Body of pancreas (tissue), 4 donors: ENCODE results near the gene OR8G5. TPM values are rescaled to one million over a fixed set of nuclear protein-coding genes. Genes with fewer than 3 reads are reported as not detected.
"Not testable (repeated sequence)": the region's sequence is repeated elsewhere in the genome, so short reads cannot be mapped to it uniquely, and the experiment has no call there.

Experiments
- ATAC-seq: fragments of 150-250 bp; one replicate; pipeline ENCODE4 v1.9.1; 2016
- DNase-seq, 4 donors: peaks; one replicate each; pipeline ENCODE4 v3.0.0-alpha.2; 2019
- H3K27ac ChIP-seq, 4 donors: fragments of 200-600 bp; sonication (generic); 1 replicate in 3 of 4; 2 replicates in 1 of 4; pipeline versions ENCODE4 v1.5.1 to v1.6.1; 2016 to 2019; ENCODE audit warnings: mild to moderate bottlenecking in 1 of 4, mixed read lengths in 1 of 4, moderate library complexity in 1 of 4
- H3K27me3 ChIP-seq, 2 donors: fragments of 200-600 bp; sonication (generic); one replicate each; pipeline ENCODE4 v1.6.0; 2016; ENCODE audit warnings: mild to moderate bottlenecking in 1 of 2
- H3K36me3 ChIP-seq, 2 donors: fragments of 200-600 bp; sonication (generic); replicated peaks in 1 of 2; 2 replicates each; pipeline ENCODE4 v1.5.1; 2016; ENCODE audit warnings: low read depth in 2 of 2; ENCODE audit not compliant: insufficient read depth in 1 of 2
- H3K4me1 ChIP-seq: fragments of 200-600 bp; sonication (generic); one replicate; pipeline ENCODE4 v1.6.0; 2016
- H3K4me3 ChIP-seq, 2 donors: fragments of 200-600 bp; sonication (generic); 1 replicate in 1 of 2; 2 replicates in 1 of 2; pipeline ENCODE4 v1.5.1; 2016 to 2019
- H3K9me3 ChIP-seq, 3 donors: fragments of 200-600 bp; sonication (generic); 1 replicate in 2 of 3; 2 replicates in 1 of 3; pipeline ENCODE4 v1.5.1; 2016
- POLR2A ChIP-seq, 3 donors: fragments of 450-650 bp; IDR thresholded peaks; one replicate each; pipeline ENCODE4 v1.6.1; 2016; ENCODE audit warnings: antibody characterized with exemption in 3 of 3, mild to moderate bottlenecking in 2 of 3
- WGBS, 2 donors: methylation state at CpG; one replicate each; pipeline ENCODE4 v1.1.5; 2017; 5-methylcytosine and 5-hydroxymethylcytosine counted together
- intact Hi-C: fragments of 100-400 bp; cut with DNase I; formaldehyde crosslinking; loops from one replicate; pipeline ENCODE4 v1.15.1; 2023
- total RNA-seq, 2 donors: library from RNA; depleted of rRNA; stranded (reverse); fragments of >200 nt; gene quantifications; one replicate each; pipeline ENCODE4 v1.1.0, GENCODE V29; 2016
- TF ChIP-seq, protein P1 (sequence below), 7 experiments: fragments of 450-650 bp in 4 of 7; fragments of 200-600 bp in 3 of 7; sonication (generic) in 3 of 7; IDR thresholded peaks; one replicate each; pipeline ENCODE4 v1.5.1; 2016 to 2019; ENCODE audit warnings: antibody characterized with exemption in 7 of 7

OR8G5 gene
- total RNA-seq, 2 donors from 2014 or later: not detected

DNA sequence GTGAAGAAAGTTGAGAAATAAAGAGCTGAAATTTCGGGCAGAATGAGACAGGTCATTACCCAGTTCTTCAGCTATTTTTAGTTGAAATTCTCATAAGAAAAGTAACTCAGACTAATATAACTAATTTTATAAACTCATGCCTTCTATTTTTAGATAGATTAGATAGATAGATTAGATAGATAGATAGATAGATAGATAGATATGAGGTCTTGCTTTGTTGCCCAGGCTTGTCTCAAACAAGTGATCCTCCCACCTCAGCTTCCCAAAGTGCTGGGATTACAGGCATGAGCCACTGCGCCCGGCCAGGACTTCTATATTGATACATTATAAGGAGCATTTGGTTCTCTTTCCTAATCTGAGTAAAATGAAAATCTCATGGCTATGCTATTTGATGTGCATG lies 42.1 kb upstream of the OR8G5 start:
- H3K4me1 ChIP-seq: no peaks in the 10 kb centered on the region
- no peak overlapping the region for H3K4me3 ChIP-seq
- WGBS, 2 donors: 84 to 87% methylated on average over 3 of the region's 3 CpGs
- H3K27me3 ChIP-seq: no peaks in the 10 kb centered on the region
- no peak overlapping the region for H3K27ac ChIP-seq
- TF ChIP-seq, protein P1, sequence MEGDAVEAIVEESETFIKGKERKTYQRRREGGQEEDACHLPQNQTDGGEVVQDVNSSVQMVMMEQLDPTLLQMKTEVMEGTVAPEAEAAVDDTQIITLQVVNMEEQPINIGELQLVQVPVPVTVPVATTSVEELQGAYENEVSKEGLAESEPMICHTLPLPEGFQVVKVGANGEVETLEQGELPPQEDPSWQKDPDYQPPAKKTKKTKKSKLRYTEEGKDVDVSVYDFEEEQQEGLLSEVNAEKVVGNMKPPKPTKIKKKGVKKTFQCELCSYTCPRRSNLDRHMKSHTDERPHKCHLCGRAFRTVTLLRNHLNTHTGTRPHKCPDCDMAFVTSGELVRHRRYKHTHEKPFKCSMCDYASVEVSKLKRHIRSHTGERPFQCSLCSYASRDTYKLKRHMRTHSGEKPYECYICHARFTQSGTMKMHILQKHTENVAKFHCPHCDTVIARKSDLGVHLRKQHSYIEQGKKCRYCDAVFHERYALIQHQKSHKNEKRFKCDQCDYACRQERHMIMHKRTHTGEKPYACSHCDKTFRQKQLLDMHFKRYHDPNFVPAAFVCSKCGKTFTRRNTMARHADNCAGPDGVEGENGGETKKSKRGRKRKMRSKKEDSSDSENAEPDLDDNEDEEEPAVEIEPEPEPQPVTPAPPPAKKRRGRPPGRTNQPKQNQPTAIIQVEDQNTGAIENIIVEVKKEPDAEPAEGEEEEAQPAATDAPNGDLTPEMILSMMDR (IDR thresholded peaks at IDR 0.05): no peak
- TF ChIP-seq POLR2A (IDR thresholded peaks at IDR 0.05): no peak
- no peaks in the 10 kb centered on the region for H3K36me3 ChIP-seq
- intact Hi-C loops: no loop called here
- ATAC-seq (no peak), DNase-seq (no peak)
- H3K9me3 ChIP-seq: no peaks in the 10 kb centered on the region

DNA sequence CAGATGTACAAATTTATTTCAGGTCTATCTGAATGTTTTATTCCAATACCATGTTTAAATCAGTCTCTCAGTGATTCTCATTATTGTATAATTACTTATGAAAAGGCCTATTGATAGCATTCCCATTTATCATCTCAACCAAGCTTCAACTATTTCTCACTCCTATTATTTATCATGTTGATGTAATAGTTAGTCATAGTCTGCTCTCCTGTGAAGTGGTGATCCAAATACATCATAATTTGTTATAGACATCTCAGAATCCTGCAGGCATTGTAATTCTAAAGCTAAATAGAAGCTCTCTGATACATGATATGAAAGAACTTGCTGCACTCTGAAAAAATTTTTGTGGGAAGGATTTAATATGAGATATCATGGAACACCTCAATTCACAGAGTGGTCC lies 37.0 kb upstream of the OR8G5 start:
- Histone ChIP-seq H3K27ac (no peak overlapping the region), H3K4me3 (no peak overlapping the region), H3K4me1 (peaks cover 7% of the 10 kb centered on the region), H3K27me3 (no peaks in the 10 kb centered on the region), H3K9me3 (no peaks in the 10 kb centered on the region), H3K36me3 (no peaks in the 10 kb centered on the region)
- intact Hi-C loops: no loop called here
- ATAC-seq (no peak), DNase-seq (no peak)
- TF ChIP-seq POLR2A (IDR thresholded peaks at IDR 0.05): no peak
- TF ChIP-seq, protein P1 (IDR thresholded peaks at IDR 0.05): no peak

DNA sequence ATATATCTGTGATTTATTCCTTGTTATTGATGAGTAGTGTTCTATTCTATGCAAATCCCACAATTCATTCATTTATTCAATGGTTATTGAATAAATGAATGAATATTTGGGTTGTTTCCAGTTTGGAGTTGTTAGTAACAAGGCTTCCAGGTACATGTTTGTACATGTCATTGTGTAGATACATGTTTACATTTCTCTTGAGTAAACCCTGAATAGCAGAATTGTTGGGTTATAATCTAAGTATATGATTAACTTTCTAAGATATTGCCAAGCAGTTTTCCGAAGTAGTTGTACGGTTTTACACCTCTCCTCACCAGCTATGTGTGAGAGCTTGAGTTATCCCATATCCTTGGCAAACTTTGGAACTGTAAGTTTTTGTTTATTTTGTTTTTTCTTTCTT lies 33.8 kb upstream of the OR8G5 start:
- H3K27me3 ChIP-seq: no peaks in the 10 kb centered on the region
- 6 to 28% methylated on average over 2 of the region's 2 CpGs for WGBS, 2 donors
- no peak for DNase-seq
- H3K9me3 ChIP-seq: no peaks in the 10 kb centered on the region
- no peak overlapping the region for H3K4me3 ChIP-seq
- H3K27ac ChIP-seq: no peak overlapping the region
- peaks cover 7% of the 10 kb centered on the region for H3K4me1 ChIP-seq
- intact Hi-C loops: no loop called here
- peak; percentile 50 for ATAC-seq
- no peaks in the 10 kb centered on the region for H3K36me3 ChIP-seq
- no peak for TF ChIP-seq POLR2A (IDR thresholded peaks at IDR 0.05)
- TF ChIP-seq, protein P1 (IDR thresholded peaks at IDR 0.05): no peak

DNA sequence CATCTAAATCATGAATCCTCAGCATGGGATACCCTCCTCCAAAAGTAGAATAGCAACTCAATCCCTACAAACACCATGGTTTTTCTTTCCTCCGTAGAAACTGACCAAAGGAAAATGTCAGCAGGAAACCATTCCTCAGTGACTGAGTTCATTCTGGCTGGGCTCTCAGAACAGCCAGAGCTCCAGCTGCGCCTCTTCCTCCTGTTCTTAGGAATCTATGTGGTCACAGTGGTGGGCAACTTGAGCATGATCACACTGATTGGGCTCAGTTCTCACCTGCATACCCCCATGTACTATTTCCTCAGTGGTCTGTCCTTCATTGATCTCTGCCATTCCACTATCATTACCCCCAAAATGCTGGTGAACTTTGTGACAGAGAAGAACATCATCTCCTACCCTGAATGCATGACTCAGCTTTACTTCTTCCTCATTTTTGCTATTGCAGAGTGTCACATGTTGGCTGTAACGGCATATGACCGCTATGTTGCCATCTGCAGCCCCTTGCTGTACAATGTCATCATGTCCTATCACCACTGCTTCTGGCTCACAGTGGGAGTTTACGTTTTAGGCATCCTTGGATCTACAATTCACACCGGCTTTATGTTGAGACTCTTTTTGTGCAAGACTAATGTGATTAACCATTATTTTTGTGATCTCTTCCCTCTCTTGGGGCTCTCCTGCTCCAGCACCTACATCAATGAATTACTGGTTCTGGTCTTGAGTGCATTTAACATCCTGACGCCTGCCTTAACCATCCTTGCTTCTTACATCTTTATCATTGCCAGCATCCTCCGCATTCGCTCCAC lies 31.4 kb upstream of the OR8G5 start:
- intact Hi-C loops, ATAC-seq, H3K27me3 ChIP-seq, H3K36me3 ChIP-seq, H3K9me3 ChIP-seq, H3K4me3 ChIP-seq, H3K27ac ChIP-seq, H3K4me1 ChIP-seq: not testable (repeated sequence)
- DNase-seq: peak in 1 of 4 donors; percentile 26
- 66 to 74% methylated on average over 9 of the region's 9 CpGs for WGBS, 2 donors

DNA sequence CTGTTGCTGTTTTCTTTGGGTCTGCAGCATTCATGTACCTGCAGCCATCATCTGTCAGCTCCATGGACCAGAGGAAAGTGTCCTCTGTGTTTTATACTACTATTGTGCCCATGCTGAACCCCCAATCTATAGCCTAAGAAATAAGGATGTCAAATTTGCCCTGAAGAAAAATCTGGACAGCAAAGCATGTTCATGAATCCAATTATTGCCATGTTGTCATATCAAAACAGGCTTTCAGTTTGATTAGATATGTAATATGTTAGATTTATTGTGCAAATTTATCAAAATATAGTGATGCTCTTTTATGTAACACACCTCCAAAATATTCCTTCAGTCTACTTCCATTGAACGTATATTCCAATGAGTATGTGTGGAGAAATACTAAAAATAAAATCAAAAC lies 30.7 kb upstream of the OR8G5 start:
- Histone ChIP-seq H3K4me1 (peaks cover 7% of the 10 kb centered on the region), H3K27ac (no peak overlapping the region), H3K27me3 (no peaks in the 10 kb centered on the region), H3K9me3 (no peaks in the 10 kb centered on the region), H3K36me3 (no peaks in the 10 kb centered on the region), H3K4me3 (no peak overlapping the region)
- no peak for TF ChIP-seq POLR2A (IDR thresholded peaks at IDR 0.05)
- TF ChIP-seq, protein P1 (IDR thresholded peaks at IDR 0.05): no peak
- ATAC-seq (no peak), DNase-seq (no peak)
- intact Hi-C loops: no loop called here
- WGBS, 2 donors: 73 to 91% methylated on average over 1 of the region's 1 CpG
